MM.1S (cell line): ENCODE results near the gene VSTM2L.

Experiments
- CTCF ChIP-seq: fragments of 300-600 bp; sonication (generic); IDR thresholded peaks from 2 replicates; pipeline ENCODE4 v1.5.1; 2016; ENCODE audit warnings: antibody characterized with exemption, low read length, mixed read lengths
- EZH2 ChIP-seq: fragments of 300-600 bp; sonication (generic); optimal IDR thresholded peaks from 2 replicates; pipeline ENCODE3; 2017; ENCODE audit warnings: low read depth, mild to moderate bottlenecking, antibody characterized with exemption, low read length, mixed read lengths

GRCh38 chr20:37918035-37918434, 15.1 kb downstream of the VSTM2L start:
- no peak for TF ChIP-seq EZH2
- no peak for TF ChIP-seq CTCF
